GM21528 (cell line): ENCODE results near the gene OR1L6.

ENCODE experiments used
- ATAC-seq: cut with Tn5 transposase; IDR thresholded peaks from one replicate; pipeline ENCODE4 v1.9.1; 2021; ENCODE audit warnings: mild to moderate bottlenecking, moderate library complexity; ENCODE audit not compliant: unreplicated experiment, low FRiP score

The OR1L6 gene, protein sequence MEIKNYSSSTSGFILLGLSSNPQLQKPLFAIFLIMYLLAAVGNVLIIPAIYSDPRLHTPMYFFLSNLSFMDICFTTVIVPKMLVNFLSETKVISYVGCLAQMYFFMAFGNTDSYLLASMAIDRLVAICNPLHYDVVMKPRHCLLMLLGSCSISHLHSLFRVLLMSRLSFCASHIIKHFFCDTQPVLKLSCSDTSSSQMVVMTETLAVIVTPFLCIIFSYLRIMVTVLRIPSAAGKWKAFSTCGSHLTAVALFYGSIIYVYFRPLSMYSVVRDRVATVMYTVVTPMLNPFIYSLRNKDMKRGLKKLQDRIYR

DNA sequence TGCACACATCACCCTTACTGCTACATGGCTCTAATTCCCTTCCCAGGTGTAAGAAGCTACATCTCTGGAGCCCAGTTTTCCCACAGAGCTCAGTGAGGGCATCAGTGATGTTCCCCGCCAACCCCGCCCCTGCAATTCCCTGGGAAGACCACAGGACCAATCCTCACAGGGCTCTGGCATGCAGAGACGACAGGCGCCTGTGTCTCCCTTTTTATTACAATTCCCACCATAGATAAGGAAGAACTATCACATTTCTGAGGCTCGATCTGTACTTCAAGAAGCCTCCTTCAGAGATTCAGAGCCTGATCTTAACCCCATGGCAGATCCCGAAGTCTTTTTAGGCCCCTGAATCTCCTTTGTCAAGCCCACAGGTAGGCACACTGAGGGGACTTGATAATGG lies at the start of gene OR1L6:
OR1L6 (plus strand) TSS at position 301 of the 400 bp plus-strand sequence. CDS start 7,545 bp downstream, outside the sequence.
- ATAC-seq = no peak

- ATAC-seq = no peak
Observed at GRCh38 chr9:122695696-122696095, 46.4 kb upstream of the OR1L6 start.

GRCh38 chr9:122718038-122718437 lies 24.1 kb upstream of the OR1L6 start:
- ATAC-seq = no peak

DNA sequence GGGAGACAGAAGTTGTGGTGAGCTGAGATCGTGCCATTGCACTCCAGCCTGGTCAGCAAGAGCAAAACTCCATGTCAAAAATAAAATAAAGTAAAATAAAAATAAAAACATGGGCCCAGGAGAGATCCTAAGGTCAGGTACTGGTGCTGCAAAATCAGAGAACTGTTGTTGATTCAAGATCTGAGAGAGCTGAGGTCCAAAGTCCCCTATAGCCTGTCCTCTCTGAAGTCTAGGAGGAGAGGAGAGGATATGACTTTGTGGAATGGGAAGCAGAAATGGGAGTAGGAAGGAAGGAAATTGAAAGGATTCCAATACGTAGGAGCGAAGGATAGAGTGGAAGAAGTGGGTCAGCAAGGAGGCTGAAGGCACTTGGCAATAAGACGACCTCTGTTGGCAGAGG lies 22.9 kb upstream of the OR1L6 start:
- ATAC-seq = no peak

GRCh38 chr9:122723690-122724089 lies 18.4 kb upstream of the OR1L6 start, which contains the start of gene OR1L4:
OR1L4 (plus strand) TSS chr9:122723990; CDS start chr9:122723990, 0 bp downstream.
- ATAC-seq = no peak

DNA sequence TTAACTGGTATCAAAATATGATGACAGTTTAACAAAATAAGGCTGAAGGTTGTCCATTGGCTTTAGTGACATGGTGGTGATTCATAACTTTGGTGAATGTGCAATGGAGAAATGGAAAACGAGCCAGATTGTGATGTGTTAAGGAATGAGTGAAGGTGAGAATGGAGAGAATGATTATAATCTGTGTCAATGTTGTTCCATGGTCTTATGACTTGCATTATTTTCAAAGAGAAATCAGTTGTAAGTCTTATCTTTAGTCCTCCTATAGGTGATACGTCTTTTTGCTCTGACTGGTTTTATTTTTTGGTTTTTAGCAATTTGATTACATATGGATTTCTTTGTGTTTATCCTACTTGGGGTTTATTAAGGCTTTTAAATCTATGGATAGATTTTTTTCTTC lies 12.7 kb downstream of the OR1L6 start:
- ATAC-seq = no peak

DNA sequence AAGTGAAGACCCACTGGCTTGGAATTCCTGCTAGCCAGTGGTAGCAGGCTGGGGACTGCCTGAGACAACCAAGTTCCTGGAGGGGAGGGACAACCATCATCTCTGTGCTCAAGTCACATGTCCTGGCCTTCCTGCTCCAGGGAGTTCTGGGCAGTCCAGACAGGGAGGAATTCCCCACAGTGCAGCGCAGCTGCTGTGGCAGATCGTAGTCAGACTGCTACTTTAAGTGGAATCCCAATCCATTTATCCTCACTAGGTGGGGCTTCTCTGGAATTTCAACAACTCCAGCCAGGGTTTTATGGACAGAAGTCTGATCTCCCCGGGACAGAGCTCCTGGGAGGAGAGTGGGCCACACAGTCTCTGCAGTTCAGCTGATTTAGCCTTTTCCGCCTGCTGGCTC lies 25.7 kb downstream of the OR1L6 start:
- ATAC-seq = no peak

- no peak for ATAC-seq
Observed at GRCh38 chr9:122777052-122777451, 34.9 kb downstream of the OR1L6 start.

- ATAC-seq = no peak
Observed at GRCh38 chr9:122777935-122778627, 36.0 kb downstream of the OR1L6 start.

DNA sequence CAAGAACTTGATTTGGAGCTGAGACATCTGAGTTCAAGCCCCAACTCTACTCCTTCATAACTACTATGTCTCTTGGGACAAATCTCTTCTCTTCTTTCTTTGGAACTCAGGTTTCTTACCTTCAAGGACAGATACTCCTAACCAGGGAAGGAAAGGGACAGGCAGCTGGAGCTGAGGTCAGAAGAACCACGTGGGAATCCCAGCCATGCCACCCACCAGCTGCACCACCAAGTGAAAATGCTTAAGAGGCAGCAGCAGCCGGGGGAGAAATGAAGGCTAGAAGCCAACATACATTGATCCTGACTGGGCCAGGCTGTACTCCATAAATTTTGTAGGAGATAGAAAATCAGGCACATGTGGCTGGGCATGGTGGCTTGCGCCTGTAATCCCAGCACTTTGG lies 37.1 kb downstream of the OR1L6 start:
- no peak for ATAC-seq

GRCh38 chr9:122780026-122780425 lies 37.9 kb downstream of the OR1L6 start:
- no peak for ATAC-seq

GRCh38 chr9:122781671-122782070 lies 39.6 kb downstream of the OR1L6 start:
- no peak for ATAC-seq

GRCh38 chr9:122785269-122785668 lies 43.2 kb downstream of the OR1L6 start:
- ATAC-seq = no peak

GRCh38 chr9:122786338-122786737 lies 44.2 kb downstream of the OR1L6 start:
- no peak for ATAC-seq

GRCh38 chr9:122788831-122789230 lies 46.7 kb downstream of the OR1L6 start, which contains the start of gene OR5C1:
OR5C1 (plus strand) TSS chr9:122788933; CDS start chr9:122788933, 0 bp downstream.
- ATAC-seq = no peak

GRCh38 chr9:122789256-122790046 lies 47.3 kb downstream of the OR1L6 start:
- ATAC-seq = no peak

- no peak for ATAC-seq
Observed at GRCh38 chr9:122791872-122792669, 50.0 kb downstream of the OR1L6 start.

DNA sequence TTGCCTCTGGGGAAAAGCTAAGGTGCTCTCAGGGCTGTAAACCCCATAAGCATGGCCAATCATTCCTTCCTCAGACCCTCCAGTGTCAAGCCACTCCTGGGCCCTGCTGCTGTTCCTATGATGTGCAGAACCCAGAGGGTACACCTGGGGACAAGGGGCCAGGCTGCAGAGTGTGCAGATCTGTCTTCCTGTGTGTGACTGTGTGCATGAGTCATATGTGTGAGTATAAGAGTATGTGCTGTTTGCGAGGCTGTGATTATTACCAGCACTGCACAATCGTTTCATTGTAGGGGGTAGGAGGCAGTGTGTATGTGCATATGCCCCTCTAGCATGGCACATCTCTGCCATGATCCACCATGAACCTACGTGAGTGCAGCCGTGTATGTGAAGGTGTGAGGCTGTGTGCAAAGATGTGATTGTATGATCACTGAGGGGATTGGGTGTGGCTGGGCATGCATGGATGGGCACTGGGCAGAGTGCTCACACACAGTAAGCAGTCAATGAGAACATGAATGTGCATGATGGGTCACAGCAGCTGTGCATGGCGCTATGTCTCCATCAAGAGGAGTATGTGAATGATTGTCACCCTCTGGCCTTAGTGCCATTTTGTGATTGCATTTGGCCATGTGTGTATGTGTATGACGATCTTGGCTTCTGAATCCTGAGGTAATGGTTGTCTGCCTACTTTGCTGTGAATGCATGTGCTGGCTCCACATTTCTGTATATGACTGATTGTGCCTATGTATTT lies 55.4 kb downstream of the OR1L6 start:
- ATAC-seq = no peak
